Body of pancreas (tissue), 4 donors: ENCODE results near the gene SERTAD1. TPM values are rescaled to one million over a fixed set of nuclear protein-coding genes. Genes with fewer than 3 reads are reported as not detected.
A peak's percentile ranks its signal among the peaks of the same experiment; 100 is the strongest.
"Not testable (repeated sequence)": the region's sequence is repeated elsewhere in the genome, so short reads cannot be mapped to it uniquely, and the experiment has no call there.

Source experiments
- ATAC-seq: fragments of 150-250 bp; one replicate; pipeline ENCODE4 v1.9.1; 2016
- DNase-seq, 4 donors: peaks; one replicate each; pipeline ENCODE4 v3.0.0-alpha.2; 2019
- H3K27ac ChIP-seq, 4 donors: fragments of 200-600 bp; sonication (generic); 1 replicate in 3 of 4; 2 replicates in 1 of 4; pipeline versions ENCODE4 v1.5.1 to v1.6.1; 2016 to 2019; ENCODE audit warnings: mild to moderate bottlenecking in 1 of 4, mixed read lengths in 1 of 4, moderate library complexity in 1 of 4
- H3K27me3 ChIP-seq, 2 donors: fragments of 200-600 bp; sonication (generic); one replicate each; pipeline ENCODE4 v1.6.0; 2016; ENCODE audit warnings: mild to moderate bottlenecking in 1 of 2
- H3K36me3 ChIP-seq, 2 donors: fragments of 200-600 bp; sonication (generic); replicated peaks in 1 of 2; 2 replicates each; pipeline ENCODE4 v1.5.1; 2016; ENCODE audit warnings: low read depth in 2 of 2; ENCODE audit not compliant: insufficient read depth in 1 of 2
- H3K4me1 ChIP-seq: fragments of 200-600 bp; sonication (generic); one replicate; pipeline ENCODE4 v1.6.0; 2016
- H3K4me3 ChIP-seq, 2 donors: fragments of 200-600 bp; sonication (generic); 1 replicate in 1 of 2; 2 replicates in 1 of 2; pipeline ENCODE4 v1.5.1; 2016 to 2019
- H3K9me3 ChIP-seq, 3 donors: fragments of 200-600 bp; sonication (generic); 1 replicate in 2 of 3; 2 replicates in 1 of 3; pipeline ENCODE4 v1.5.1; 2016
- POLR2A ChIP-seq, 3 donors: fragments of 450-650 bp; IDR thresholded peaks; one replicate each; pipeline ENCODE4 v1.6.1; 2016; ENCODE audit warnings: antibody characterized with exemption in 3 of 3, mild to moderate bottlenecking in 2 of 3
- WGBS, 2 donors: methylation state at CpG; one replicate each; pipeline ENCODE4 v1.1.5; 2017; 5-methylcytosine and 5-hydroxymethylcytosine counted together
- intact Hi-C: fragments of 100-400 bp; cut with DNase I; formaldehyde crosslinking; loops from one replicate; pipeline ENCODE4 v1.15.1; 2023
- total RNA-seq, 2 donors: library from RNA; depleted of rRNA; stranded (reverse); fragments of >200 nt; gene quantifications; one replicate each; pipeline ENCODE4 v1.1.0, GENCODE V29; 2016
- TF ChIP-seq, protein P1 (sequence below), 7 experiments: fragments of 450-650 bp in 4 of 7; fragments of 200-600 bp in 3 of 7; sonication (generic) in 3 of 7; IDR thresholded peaks; one replicate each; pipeline ENCODE4 v1.5.1; 2016 to 2019; ENCODE audit warnings: antibody characterized with exemption in 7 of 7

The SERTAD1 gene
- total RNA-seq, 2 donors from 2014 or later, result 6.9 to 7.3 TPM

DNA sequence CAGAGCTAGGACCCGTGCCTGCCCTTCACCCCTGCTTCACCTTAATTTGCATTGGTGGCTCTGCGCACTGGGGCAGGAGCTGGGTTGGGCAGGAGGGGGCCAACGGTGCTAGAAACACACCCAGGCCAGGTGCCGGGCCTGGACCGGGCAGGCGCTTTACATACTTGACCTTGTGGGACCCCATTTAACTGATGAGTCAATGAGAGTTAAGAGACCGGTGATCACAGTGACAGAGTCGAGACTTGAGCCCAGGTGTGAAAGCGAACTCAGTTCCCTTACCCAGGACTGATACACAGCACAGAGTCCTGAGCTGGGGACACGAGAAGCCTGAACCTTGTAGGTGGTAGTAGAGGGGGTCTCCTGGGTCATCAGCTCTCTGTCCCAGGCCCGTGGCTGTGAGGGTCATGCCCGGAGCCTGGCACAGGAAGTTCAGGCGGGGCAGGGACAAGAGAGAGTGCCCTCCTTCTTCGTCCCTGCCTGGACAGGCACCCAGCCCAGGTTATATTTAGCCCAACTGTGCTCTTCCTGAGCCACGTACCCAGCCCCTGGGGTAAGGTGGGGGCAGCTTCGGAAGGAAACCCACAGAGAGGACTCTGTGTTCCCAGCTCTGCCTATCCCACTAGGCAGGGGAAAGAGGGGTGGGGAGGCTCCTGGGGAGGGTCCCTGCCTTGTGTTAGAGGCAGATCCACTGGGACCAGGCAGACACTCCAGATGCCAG, 14.5 kb downstream of the SERTAD1 start:
- intact Hi-C loops, result no loop called here
- ATAC-seq (no peak), DNase-seq (no peak)
- no peak for TF ChIP-seq POLR2A (IDR thresholded peaks at IDR 0.05)
- TF ChIP-seq, protein P1, sequence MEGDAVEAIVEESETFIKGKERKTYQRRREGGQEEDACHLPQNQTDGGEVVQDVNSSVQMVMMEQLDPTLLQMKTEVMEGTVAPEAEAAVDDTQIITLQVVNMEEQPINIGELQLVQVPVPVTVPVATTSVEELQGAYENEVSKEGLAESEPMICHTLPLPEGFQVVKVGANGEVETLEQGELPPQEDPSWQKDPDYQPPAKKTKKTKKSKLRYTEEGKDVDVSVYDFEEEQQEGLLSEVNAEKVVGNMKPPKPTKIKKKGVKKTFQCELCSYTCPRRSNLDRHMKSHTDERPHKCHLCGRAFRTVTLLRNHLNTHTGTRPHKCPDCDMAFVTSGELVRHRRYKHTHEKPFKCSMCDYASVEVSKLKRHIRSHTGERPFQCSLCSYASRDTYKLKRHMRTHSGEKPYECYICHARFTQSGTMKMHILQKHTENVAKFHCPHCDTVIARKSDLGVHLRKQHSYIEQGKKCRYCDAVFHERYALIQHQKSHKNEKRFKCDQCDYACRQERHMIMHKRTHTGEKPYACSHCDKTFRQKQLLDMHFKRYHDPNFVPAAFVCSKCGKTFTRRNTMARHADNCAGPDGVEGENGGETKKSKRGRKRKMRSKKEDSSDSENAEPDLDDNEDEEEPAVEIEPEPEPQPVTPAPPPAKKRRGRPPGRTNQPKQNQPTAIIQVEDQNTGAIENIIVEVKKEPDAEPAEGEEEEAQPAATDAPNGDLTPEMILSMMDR (IDR thresholded peaks at IDR 0.05), result no peak
- Histone ChIP-seq H3K4me1 (no peaks in the 10 kb centered on the region), H3K36me3 (no peaks in the 10 kb centered on the region), H3K9me3 (no peaks in the 10 kb centered on the region), H3K4me3 (no peak overlapping the region), H3K27ac (no peak overlapping the region), H3K27me3 (no peaks in the 10 kb centered on the region)
- 60 to 75% methylated on average over 5 to 16 of the region's 16 CpGs for WGBS, 2 donors

DNA sequence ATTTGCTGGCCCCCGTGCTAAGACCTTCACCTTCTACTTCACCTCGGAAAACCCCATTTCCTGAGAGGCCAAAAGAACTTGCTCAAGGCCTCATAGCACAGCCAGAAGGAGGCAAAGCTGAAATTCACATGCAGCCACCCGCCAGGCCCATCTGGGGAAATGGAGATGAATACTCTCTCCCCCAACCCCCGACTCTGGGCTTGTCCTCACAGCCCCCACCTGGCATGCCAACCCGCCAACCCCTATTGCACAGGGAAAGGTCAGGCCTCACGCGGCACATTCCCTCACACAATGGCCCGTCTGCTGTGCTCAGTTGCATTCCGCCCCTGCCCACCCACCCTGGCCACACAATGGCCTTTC, 15.8 kb downstream of the SERTAD1 start:
- no peak overlapping the region for H3K27ac ChIP-seq
- H3K36me3 ChIP-seq, result no peaks in the 10 kb centered on the region
- H3K27me3 ChIP-seq, result no peaks in the 10 kb centered on the region
- H3K4me3 ChIP-seq, result no peak overlapping the region
- intact Hi-C loops, result no loop called here
- DNase-seq, result no peak
- TF ChIP-seq, protein P1 (IDR thresholded peaks at IDR 0.05), result no peak
- no peak for TF ChIP-seq POLR2A (IDR thresholded peaks at IDR 0.05)
- H3K4me1 ChIP-seq, result no peaks in the 10 kb centered on the region
- ATAC-seq, result no peak
- no peaks in the 10 kb centered on the region for H3K9me3 ChIP-seq
- 21 to 64% methylated on average over 2 to 9 of the region's 9 CpGs for WGBS, 2 donors

DNA sequence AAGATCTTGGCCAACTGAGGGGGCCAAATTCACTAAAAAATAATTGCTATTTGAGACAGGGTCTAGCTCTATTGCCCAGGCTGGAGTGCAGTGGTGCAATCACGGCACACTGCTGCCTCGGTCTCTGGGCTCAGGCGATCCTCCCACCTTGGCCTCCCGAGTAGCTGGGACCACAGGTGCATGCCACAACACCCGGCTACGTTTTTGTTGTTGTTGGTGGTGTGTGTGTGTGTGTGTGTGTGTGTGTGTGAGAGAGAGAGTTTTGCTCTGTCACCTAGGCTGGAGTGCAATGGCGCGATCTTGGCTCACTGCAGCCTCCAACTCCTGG, 17.2 kb downstream of the SERTAD1 start:
- H3K4me1 ChIP-seq, H3K27me3 ChIP-seq, H3K9me3 ChIP-seq, DNase-seq, intact Hi-C loops, H3K27ac ChIP-seq, H3K36me3 ChIP-seq, H3K4me3 ChIP-seq, ATAC-seq: not testable (repeated sequence)
- WGBS, 2 donors, result 80% methylated on average over 8 of the region's 8 CpGs; no CpG with 5 or more reads in 1 of the 2 donors

DNA sequence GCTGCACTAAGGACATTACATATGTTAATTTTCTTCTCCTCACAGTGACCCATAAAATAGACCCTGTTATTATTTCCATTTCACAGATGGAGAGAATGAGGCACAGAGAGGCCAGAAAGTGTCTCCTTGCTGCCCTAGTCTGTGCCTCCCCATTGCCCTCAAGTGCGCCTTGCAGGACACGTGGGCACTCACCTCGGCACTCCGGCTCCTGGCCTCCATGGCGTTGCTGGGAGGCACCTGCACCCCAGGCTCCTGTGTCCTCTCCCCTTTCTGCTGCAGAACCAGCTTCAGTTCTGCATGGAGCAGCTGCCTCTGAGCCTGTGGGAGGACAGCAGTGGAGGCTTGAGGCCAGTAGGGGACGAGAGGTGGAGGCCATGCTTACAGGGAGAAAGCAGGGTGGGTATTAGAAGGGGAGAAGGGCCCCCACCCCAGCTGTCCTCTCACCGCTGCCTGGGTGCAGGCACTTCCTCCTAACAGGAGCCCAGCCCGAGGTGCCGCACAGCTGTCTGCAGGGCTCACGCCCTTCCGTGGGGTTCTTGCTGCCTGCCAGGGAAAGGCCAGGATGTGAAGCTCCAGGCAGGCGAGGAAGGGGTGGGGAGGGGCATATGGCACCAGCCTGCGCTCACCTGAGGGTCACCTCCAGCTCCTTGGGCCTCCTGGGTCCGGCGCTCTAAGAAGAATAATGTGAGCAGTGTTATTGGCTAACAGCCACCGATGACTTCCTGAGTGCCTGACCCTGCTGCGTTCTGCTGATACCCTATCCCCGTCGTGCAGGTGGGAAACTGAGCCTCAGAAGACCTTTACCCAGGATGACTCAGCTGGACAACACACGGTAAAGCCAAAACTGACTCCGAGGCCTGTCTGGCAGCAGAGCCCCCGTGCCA, 17.8 kb downstream of the SERTAD1 start:
- DNase-seq, result no peak
- Histone ChIP-seq H3K4me1 (peaks cover 12% of the 10 kb centered on the region), H3K36me3 (no peaks in the 10 kb centered on the region), H3K27ac (no peak overlapping the region), H3K27me3 (no peaks in the 10 kb centered on the region), H3K4me3 (no peak overlapping the region), H3K9me3 (no peaks in the 10 kb centered on the region)
- intact Hi-C loops, result no loop called here
- TF ChIP-seq, protein P1 (IDR thresholded peaks at IDR 0.05), result no peak
- TF ChIP-seq POLR2A (IDR thresholded peaks at IDR 0.05), result no peak
- ATAC-seq, result no peak
- 61 to 64% methylated on average over 9 to 22 of the region's 22 CpGs for WGBS, 2 donors

DNA sequence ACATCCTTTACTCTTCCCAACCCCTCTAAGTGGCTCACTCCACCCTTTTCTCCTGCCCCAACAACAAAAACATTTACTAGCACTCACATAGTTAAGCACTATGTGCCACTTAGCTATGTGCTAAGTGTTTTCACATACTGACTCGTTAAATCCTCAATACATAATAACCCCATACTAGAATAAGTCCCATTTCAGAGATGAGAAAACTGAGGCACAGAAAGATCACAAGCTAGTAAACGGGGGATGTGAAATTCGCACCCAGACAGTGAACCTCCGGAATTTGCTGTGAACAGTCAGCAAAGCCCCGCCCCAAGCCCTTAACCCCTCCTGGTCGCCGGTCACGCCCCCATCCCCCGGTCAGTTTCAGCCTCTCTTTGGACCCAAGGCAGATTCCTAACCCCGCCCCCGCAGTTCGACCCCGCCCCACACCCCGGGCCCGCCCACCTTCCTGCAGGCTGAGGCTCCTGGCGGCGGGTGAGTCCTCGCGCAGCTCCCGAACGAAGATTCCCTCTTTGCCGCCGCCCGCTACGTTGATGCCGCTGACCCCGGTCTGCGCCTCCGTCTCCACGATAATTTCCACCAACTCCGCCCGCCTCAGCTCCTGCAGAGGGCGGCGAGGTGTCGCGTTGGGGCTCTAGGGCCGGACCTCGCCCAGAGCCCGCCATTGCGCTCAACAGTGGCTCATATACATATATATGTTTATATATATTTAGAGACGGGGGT, 22.4 kb downstream of the SERTAD1 start:
- DNase-seq (peak; percentile 85 to 94 (median 88)), ATAC-seq (peak; percentile 88)
- peak overlapping the region in 3 of 4 donors; percentile 68 to 85 (median 71) for H3K27ac ChIP-seq
- intact Hi-C loops, result no loop called here
- no peaks in the 10 kb centered on the region for H3K36me3 ChIP-seq
- no peaks in the 10 kb centered on the region for H3K9me3 ChIP-seq
- no peaks in the 10 kb centered on the region for H3K27me3 ChIP-seq
- TF ChIP-seq, protein P1 (IDR thresholded peaks at IDR 0.05), result peak in 1 of 7 experiments; percentile 18
- TF ChIP-seq POLR2A (IDR thresholded peaks at IDR 0.05), result peak in 2 of 3 donors; percentile 28 to 51
- H3K4me1 ChIP-seq, result peaks cover 14% of the 10 kb centered on the region
- WGBS, 2 donors, result 0 to 1% methylated on average over 24 to 37 of the region's 41 CpGs
- H3K4me3 ChIP-seq, result peak overlapping the region; percentile 3 to 20
